ENCODE measurements around the gene CD84.

- TF ChIP-seq EZH2 (IDR thresholded peaks at IDR 0.05) (no peak), FOXP2 (optimal IDR thresholded peaks at IDR 0.05; ENCODE audit: control extremely low read depth, extremely low read length, insufficient read depth) (no peak)
These were observed 40.2 kb downstream of the CD84 start for GRCh38 chr1:160538985-160539651.

Measured in SK-N-MC (cell line).